T47D (cell line): ENCODE measurements around the gene PIK3C2G.

Source experiments
- DNase-seq, 2 experiments: peaks; one replicate each; pipeline versions ENCODE4 v3.0.0 to v3.0.0-alpha.2; 2011 to 2012; ENCODE audit warnings: low read depth in 1 of 2, low spot score in 1 of 2
- JUND ChIP-seq: IDR thresholded peaks from 2 replicates; pipeline ENCODE4 v1.6.1; 2012; ENCODE audit warnings: low read depth
- in situ Hi-C: cut with HindIII; loops from 2 replicates; pipeline ENCODE4 v1.10.0; 2016; ENCODE audit warnings: low sequenced_read_pairs, low pct_unique_long_range_greater_than_20kb

Gene PIK3C2G

DNA sequence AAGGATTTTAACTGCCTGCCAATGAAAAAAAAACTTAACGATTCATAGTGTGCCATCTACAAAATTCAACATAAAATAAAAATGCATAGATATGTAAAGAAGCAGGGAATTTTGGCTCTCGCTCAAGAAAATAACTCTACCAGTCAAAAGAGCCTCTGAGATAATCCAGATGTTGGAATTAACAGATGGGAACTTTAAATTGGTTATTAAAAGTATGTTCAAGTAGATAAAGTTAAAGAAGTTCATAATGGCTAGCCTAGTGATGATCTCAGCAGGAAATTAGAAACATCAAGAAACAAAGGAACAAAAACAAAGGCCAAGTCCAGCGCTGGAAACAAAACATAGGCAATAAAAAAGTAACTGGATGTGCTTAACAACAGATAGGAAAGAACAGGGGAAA lies 23.1 kb downstream of the PIK3C2G start:
- DNase-seq: no peak
- no peak for TF ChIP-seq JUND
- in situ Hi-C loops: no loop called here

DNA sequence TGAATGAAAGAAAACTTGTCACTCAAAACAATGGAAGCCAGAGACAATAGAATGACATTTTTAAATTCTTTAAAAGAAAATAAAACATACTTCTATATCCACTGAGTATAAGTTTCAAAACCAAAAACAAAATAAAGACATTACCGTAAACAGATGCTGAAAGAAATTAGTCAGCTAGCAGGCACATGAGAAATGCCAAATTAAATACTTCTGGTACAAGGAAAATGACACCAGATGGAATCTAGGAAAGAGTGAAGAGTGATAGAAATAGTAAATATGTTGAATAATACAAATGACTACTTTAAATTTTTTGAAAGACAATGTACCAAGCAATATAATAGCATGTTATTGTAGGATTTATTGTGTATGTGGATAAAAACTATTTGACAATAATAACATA lies 23.8 kb downstream of the PIK3C2G start:
- in situ Hi-C loops: no loop called here
- no peak for DNase-seq
- TF ChIP-seq JUND: no peak

DNA sequence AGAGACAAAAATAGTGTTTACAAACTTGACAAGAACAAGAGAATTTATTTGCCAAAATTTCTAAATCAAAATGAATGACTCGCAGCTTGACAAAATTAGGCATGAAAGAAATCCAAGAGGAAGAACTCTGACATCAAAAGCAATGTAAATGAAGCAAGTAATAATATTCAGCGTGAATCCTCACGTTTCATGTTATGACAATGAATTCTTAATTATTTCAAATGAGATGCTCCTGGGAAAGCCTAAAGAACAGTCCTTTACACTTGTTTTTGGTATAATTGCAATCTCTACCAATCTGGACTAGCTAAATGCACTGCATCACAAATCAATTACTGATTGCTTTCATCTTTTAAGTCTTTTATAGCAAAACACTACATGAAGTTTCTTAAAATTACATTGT lies 29.1 kb downstream of the PIK3C2G start:
- TF ChIP-seq JUND: no peak
- in situ Hi-C loops: no loop called here
- no peak for DNase-seq

DNA sequence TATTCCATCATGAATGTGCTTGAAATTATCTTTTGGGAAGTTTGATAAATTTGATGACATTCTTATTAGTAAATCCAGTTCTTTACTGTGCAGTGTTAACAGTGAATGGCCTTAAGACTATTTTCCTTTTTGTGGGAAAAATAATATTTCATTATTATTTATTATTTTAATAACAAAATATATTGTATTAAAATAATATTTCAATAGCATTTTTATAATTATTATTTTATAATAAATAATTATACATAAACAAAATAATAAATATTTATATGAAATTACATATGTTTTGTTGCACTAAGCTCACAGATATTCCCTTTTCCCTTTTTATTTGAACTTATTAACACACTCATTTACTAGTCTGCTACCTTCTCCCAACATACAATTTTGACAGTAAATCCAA lies 33.6 kb downstream of the PIK3C2G start:
- TF ChIP-seq JUND: no peak
- in situ Hi-C loops: no loop called here
- no peak for DNase-seq

DNA sequence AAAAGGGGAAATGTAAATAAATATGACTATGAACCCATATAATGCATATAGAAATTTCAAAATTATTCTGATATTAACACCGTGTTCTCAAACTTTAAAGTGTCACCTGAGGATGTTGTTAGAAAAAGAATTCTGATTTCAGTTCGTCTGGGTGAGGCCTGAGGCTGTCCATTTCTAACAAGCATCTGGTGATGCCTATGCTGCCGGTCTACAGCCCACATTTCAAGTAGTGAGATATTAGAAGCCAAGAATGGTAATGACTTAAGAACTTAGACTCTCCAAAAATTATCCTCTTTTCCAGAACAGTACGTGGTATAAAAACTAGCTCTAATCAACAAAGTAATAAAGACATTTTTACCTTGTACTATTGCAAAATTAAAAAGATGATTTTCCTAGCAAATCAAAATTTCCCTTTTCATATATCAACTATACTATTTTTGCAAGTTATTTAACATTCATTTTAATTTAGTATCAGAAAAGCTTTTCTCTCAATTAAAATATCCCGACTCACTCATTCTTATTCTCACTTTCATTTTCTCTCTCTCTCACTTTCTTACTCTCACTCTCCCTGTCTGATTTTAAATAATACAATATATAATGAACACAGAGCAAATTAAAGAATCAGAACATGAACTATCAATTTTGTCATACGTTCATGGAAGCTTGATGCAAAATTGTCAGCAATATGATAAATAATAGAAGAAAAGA lies 35.0 kb downstream of the PIK3C2G start:
- no peak for TF ChIP-seq JUND
- in situ Hi-C loops: no loop called here
- DNase-seq: peak in 1 of 2 experiments; percentile 1

DNA sequence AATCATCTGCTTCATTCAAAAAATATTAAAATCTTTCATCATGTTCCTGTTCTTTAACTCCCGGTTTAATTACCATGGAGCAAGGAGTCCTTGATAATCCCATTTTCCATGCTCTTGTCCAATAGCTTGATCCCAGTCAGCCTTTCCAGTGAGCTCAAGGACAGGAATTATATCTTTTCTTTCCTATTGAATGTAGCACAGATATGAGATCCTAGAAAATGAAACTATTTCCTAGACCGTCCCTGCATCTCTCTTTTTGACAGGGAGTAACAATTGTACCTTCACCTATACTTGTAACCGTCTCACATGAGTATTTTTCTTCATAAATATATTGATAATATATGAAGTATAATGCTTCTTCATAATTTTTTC lies 35.6 kb downstream of the PIK3C2G start:
- TF ChIP-seq JUND: no peak
- in situ Hi-C loops: no loop called here

DNA sequence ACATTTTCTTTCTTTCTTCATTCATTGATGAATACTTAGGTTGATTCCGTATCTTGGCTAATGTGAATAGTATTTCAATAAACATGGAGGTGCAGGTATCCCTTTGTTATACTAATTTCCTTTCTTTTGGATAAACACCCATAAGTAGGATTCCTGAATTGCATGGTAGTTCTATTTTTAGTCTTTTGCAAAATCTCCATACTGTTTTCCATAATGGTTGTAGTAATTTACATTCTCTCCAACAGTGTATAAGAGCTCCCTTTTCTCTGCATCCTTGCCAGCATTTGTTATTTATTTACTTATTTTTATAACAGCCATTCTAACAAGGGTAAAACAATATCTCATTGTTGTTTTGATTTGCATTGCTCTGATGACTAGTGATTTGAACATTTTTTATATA lies 36.6 kb downstream of the PIK3C2G start:
- in situ Hi-C loops: no loop called here
- DNase-seq: no peak

More for the DNA sequence above, 35.6 kb downstream of the PIK3C2G start:
- peak in 1 of 2 experiments; percentile 1 for DNase-seq

DNA sequence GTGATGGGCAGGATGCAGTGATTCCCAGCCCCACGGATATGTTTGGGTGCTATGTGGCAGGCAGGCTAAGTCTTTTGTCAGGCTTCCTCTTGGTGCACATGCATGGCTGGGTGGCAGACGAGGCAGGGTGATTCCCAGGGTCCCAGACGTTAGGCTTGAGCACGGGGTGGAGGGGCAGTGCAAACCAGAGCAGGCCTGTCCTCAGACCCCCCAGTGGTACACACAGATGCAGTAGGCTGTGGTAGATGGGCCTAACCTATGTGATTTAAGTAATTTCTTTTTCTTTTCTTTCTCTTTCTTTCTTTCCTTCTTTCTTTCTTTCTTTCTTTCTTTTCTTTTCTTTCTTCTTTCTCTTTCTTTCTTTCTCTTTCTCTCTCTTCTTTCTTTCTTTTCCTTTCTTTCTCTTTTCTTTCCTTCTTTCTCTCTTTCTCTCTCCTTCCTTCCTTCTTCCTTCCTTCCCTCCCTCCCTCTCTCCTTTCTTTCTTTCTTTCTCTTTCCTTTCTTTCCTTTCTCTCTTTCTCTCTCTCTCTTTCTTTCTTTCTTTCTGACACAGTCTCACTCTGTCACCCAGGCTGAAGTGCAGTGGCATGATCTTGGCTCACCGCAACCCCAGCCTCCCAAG lies 41.6 kb downstream of the PIK3C2G start:
- DNase-seq: no peak
- in situ Hi-C loops: no loop called here
- no peak for TF ChIP-seq JUND

More for the DNA sequence above, 36.6 kb downstream of the PIK3C2G start:
- TF ChIP-seq JUND: no peak

DNA sequence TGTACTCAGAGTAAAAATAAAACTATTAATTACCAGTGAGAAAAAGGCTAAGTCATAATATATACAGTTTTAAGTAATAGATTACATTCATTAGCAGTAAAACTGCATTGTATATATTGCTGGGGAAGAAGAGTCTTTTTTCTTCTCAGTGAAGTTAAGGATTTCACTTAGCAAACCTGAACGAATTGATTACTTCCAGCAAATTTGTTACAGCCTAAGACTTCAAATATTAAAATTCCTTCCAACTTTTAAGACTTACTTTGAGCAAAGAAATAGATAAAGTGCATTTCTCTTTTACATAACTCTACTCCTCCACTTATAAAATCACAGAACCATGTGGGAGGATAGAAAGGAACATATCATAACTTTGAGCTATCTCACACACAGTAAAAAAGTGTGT lies 43.3 kb downstream of the PIK3C2G start:
- DNase-seq: no peak
- no peak for TF ChIP-seq JUND
- in situ Hi-C loops: no loop called here

DNA sequence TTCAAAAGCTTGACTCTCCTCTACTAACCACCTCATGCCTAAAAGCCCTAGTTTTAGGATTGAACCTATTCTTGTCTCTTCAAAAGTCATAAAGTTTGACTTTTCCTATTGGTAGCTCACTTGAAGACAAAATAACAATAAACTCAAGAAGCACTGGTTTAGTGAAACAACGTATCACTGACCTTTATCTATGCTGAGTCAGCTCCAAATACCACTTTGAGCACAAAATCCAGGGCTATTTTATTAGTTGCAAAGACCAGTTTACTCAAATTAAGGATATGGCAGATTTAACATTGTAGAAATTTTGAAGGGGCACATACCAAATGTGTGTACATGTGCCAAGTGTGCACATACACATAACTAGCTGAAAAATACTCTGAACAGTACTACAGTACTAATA lies 45.0 kb downstream of the PIK3C2G start:
- in situ Hi-C loops: no loop called here
- no peak for DNase-seq
- TF ChIP-seq JUND: no peak

DNA sequence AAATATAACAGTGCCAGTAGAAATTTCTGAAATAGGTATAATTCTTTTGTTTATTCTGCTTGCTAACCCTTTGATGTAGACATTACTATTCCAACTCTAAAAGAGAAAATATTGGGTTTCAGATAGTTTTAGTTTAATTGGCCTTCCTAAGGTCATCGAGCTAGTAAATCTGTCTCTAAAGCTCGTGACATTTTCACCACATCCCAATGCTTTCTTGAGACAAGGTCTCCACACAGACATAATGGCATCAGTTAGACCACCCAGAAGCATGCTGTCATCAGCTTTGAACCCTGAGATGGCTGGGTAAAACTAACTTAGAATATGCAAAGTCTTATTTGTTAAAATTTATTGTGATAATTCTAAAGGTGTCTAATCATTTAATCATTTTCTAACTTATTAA lies 52.0 kb downstream of the PIK3C2G start:
- no peak for DNase-seq
- no peak for TF ChIP-seq JUND
- in situ Hi-C loops: no loop called here

DNA sequence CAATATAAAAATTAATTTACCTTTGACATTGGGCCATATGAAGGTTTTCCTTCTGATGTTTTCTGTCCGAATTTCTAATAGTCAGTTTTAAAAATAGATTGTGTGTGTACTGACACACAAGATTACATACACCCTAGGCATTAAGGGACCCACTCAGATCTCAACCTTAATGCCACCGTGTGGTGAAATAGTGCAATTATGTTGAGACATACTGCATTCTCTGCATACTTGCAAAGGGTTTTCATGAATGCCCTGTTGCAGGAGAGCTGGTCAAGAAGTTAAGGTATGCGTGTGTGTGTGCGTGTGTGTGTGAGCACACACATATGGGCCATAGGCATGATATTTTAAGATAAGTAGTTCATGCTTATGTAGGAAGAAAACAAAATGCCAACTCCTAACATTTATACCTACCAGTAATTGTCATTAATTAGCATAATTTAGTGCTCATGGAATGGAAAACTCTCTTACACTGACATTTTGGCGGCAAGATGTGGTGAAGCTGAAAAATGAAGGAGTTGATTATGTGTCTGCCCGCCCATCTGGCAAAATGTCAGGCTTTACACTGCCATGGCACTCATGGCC lies 58.8 kb downstream of the PIK3C2G start:
- no peak for TF ChIP-seq JUND
- DNase-seq: peak; percentile 26 to 88
- in situ Hi-C loops: no loop called here

DNA sequence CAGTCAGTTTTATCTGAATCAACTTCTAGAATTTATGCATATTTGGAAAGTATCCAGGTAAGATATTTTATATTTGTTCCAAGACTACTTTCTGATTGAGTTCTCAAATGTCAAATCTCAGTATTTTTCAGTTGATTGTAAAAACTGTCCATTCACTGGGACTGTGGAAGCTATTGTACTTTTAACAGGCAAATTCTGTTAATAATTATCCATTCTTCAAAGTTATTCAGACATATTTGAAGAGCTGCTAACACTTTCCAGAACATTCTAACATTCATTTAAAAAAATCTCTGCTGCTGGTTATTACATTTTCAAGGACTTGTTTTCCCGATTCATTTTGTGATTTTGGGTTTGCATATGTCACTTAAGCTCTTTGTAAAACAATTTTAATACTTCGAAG lies 59.7 kb downstream of the PIK3C2G start:
- in situ Hi-C loops: no loop called here
- no peak for TF ChIP-seq JUND
- DNase-seq: no peak
